ENCODE data around the gene DPYSL5. TPM values are rescaled to one million over a fixed set of nuclear protein-coding genes. Genes with fewer than 3 reads are reported as not detected.

DPYSL5 gene
- total and polyA plus RNA-seq, 2 donors (not counting 1 experiment from before 2014, with no cell fraction given), result not detected

DNA sequence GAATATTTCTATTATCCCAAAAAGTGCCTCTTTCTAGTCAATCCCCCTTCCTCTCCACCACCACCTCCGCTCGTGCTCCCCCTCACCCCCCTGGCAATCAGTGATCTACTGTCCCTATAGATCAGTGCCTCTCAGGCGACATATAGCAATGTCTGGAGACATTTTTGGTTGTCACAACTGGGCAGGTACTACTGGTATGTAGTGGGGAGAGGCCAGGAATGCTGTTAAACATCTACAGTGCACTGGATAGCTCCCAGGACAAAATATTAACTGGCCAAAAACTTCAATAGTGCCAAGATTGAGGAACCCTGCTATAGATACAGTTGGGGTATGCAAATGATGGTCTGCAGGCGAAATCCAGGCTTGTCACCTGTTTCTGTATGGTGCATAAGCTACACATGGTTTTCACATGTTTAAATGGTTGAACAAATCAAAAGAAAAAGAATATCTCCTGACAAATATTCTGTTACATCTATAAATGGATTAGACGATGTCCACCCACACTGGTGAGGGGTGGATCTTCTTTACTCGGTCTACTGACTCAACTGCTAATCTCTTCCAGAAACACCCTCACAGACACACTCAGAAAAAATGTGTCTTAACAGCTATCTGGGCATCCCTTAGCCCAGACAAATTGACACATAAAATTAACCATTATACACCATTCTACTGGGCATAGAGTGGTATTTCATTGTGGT is 25.5 kb downstream of the DPYSL5 start:
- H3K36me3 ChIP-seq (ENCODE audit: control insufficient read depth, insufficient read depth, low read length), result no peaks in the 10 kb centered on the region
- H4K20me1 ChIP-seq (ENCODE audit: control insufficient read depth, extremely low read depth, insufficient read depth, low read length), result no peaks in the 10 kb centered on the region
- peaks cover 3% of the 10 kb centered on the region for H3K27me3 ChIP-seq (ENCODE audit: control insufficient read depth, insufficient read depth, low read length)
- no peaks in the 10 kb centered on the region for H3K79me2 ChIP-seq (ENCODE audit: control insufficient read depth, insufficient read depth, low read length)
- DNase-seq (ENCODE audit: low read depth in 2 of 2), result no peak
- H3K27ac ChIP-seq (ENCODE audit: insufficient read depth, low read length), result no peak overlapping the region
- H3K4me2 ChIP-seq (ENCODE audit: extremely low read depth, insufficient read depth, low read length), result no peak overlapping the region
- H3K9ac ChIP-seq (ENCODE audit: insufficient read depth, low read length), result no peak overlapping the region
- TF ChIP-seq EZH2 (IDR thresholded peaks at IDR 0.05; ENCODE audit: low read length, missing control alignments), result no peak
- TF ChIP-seq, protein P1, sequence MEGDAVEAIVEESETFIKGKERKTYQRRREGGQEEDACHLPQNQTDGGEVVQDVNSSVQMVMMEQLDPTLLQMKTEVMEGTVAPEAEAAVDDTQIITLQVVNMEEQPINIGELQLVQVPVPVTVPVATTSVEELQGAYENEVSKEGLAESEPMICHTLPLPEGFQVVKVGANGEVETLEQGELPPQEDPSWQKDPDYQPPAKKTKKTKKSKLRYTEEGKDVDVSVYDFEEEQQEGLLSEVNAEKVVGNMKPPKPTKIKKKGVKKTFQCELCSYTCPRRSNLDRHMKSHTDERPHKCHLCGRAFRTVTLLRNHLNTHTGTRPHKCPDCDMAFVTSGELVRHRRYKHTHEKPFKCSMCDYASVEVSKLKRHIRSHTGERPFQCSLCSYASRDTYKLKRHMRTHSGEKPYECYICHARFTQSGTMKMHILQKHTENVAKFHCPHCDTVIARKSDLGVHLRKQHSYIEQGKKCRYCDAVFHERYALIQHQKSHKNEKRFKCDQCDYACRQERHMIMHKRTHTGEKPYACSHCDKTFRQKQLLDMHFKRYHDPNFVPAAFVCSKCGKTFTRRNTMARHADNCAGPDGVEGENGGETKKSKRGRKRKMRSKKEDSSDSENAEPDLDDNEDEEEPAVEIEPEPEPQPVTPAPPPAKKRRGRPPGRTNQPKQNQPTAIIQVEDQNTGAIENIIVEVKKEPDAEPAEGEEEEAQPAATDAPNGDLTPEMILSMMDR (conservative IDR thresholded peaks at IDR 0.05 in 1 of 2, IDR thresholded peaks at IDR 0.05 in 1 of 2; ENCODE audit: low read depth in 1 of 2, low read length in 2 of 2), result no peak
- no peak overlapping the region for H2AFZ ChIP-seq (ENCODE audit: low read length)
- H3K4me1 ChIP-seq (ENCODE audit: control insufficient read depth, extremely low read depth, insufficient read depth, low read length), result no peaks in the 10 kb centered on the region
- no peak overlapping the region for H3K4me3 ChIP-seq (replicated peaks in 1 of 4; ENCODE audit: control extremely low read depth in 1 of 4, insufficient read depth in 1 of 4, low read depth in 3 of 4, low read length in 4 of 4)
- H3K9me3 ChIP-seq (ENCODE audit: control insufficient read depth, insufficient read depth, low read depth, low read length), result no peaks in the 10 kb centered on the region

DNA sequence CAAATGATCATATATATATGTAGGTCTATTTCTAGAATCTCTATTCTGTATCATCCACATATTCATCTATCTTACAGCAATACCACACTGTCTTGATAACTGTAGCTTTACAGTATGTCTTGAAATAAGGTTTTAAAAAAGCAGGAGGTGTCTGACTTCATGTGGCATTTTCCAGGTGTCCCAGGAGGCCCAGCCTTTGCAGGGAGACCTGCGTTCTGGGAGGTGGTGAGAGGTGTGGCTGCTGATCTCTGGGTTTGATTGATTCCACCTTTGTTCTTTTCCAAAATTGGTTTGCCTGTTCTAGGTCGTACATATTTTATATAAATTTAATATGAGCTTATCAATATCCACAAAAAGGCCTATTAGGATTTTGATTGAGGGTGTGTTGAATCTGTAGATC is 26.6 kb downstream of the DPYSL5 start:
- TF ChIP-seq EZH2 (IDR thresholded peaks at IDR 0.05; ENCODE audit: low read length, missing control alignments), result no peak
- TF ChIP-seq, protein P1 (conservative IDR thresholded peaks at IDR 0.05 in 1 of 2, IDR thresholded peaks at IDR 0.05 in 1 of 2; ENCODE audit: low read depth in 1 of 2, low read length in 2 of 2), result no peak
- no peak for DNase-seq (ENCODE audit: low read depth in 2 of 2)
- H3K79me2 ChIP-seq (ENCODE audit: control insufficient read depth, insufficient read depth, low read length), result no peaks in the 10 kb centered on the region
- H3K36me3 ChIP-seq (ENCODE audit: control insufficient read depth, insufficient read depth, low read length), result no peaks in the 10 kb centered on the region
- H3K27ac ChIP-seq (ENCODE audit: insufficient read depth, low read length), result no peak overlapping the region
- H3K27me3 ChIP-seq (ENCODE audit: control insufficient read depth, insufficient read depth, low read length), result peaks cover 3% of the 10 kb centered on the region
- H2AFZ ChIP-seq (ENCODE audit: low read length), result no peak overlapping the region
- H3K4me1 ChIP-seq (ENCODE audit: control insufficient read depth, extremely low read depth, insufficient read depth, low read length), result no peaks in the 10 kb centered on the region
- H3K9me3 ChIP-seq (ENCODE audit: control insufficient read depth, insufficient read depth, low read depth, low read length), result no peaks in the 10 kb centered on the region
- H3K4me2 ChIP-seq (ENCODE audit: extremely low read depth, insufficient read depth, low read length), result no peak overlapping the region
- no peak overlapping the region for H3K9ac ChIP-seq (ENCODE audit: insufficient read depth, low read length)
- no peak overlapping the region for H3K4me3 ChIP-seq (replicated peaks in 1 of 4; ENCODE audit: control extremely low read depth in 1 of 4, insufficient read depth in 1 of 4, low read depth in 3 of 4, low read length in 4 of 4)
- no peaks in the 10 kb centered on the region for H4K20me1 ChIP-seq (ENCODE audit: control insufficient read depth, extremely low read depth, insufficient read depth, low read length)

DNA sequence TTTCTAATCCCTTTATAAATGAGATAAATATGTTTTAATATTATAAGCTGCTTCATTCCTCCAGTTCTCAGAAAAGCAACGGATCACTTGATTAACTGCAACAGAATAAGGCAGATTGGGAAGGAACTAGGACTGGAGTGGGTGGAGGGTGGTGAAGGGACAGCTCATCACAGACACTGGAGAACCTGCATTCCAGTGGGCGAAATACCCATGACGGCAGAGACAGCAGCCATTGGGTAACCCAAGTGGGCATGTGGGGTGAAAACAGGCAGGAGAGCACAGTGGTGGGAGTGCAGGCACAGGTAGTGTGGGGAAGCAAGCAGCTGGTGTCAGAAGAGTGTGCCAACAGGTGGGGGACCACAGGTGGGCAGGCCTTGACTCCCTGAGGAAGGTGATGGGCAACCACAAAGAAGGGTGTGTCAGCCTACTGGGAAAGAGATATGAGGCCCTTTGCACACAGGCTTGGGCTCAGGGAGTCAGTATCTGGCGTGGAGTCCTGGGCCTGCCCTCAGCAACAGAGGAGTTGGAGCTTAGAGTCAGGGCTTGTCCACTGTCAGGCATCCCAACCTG is 27.2 kb downstream of the DPYSL5 start:
- H4K20me1 ChIP-seq (ENCODE audit: control insufficient read depth, extremely low read depth, insufficient read depth, low read length), result no peaks in the 10 kb centered on the region
- no peak overlapping the region for H3K27ac ChIP-seq (ENCODE audit: insufficient read depth, low read length)
- H3K79me2 ChIP-seq (ENCODE audit: control insufficient read depth, insufficient read depth, low read length), result no peaks in the 10 kb centered on the region
- no peaks in the 10 kb centered on the region for H3K9me3 ChIP-seq (ENCODE audit: control insufficient read depth, insufficient read depth, low read depth, low read length)
- no peak overlapping the region for H3K4me3 ChIP-seq (replicated peaks in 1 of 4; ENCODE audit: control extremely low read depth in 1 of 4, insufficient read depth in 1 of 4, low read depth in 3 of 4, low read length in 4 of 4)
- TF ChIP-seq, protein P1 (conservative IDR thresholded peaks at IDR 0.05 in 1 of 2, IDR thresholded peaks at IDR 0.05 in 1 of 2; ENCODE audit: low read depth in 1 of 2, low read length in 2 of 2), result no peak
- TF ChIP-seq EZH2 (IDR thresholded peaks at IDR 0.05; ENCODE audit: low read length, missing control alignments), result no peak
- no peaks in the 10 kb centered on the region for H3K4me1 ChIP-seq (ENCODE audit: control insufficient read depth, extremely low read depth, insufficient read depth, low read length)
- no peak overlapping the region for H3K9ac ChIP-seq (ENCODE audit: insufficient read depth, low read length)
- no peak for DNase-seq (ENCODE audit: low read depth in 2 of 2)
- H2AFZ ChIP-seq (ENCODE audit: low read length), result no peak overlapping the region
- H3K36me3 ChIP-seq (ENCODE audit: control insufficient read depth, insufficient read depth, low read length), result no peaks in the 10 kb centered on the region
- no peak overlapping the region for H3K4me2 ChIP-seq (ENCODE audit: extremely low read depth, insufficient read depth, low read length)
- H3K27me3 ChIP-seq (ENCODE audit: control insufficient read depth, insufficient read depth, low read length), result peaks cover 6% of the 10 kb centered on the region
